Measurements from ENCODE around the gene EPG5.

DNA sequence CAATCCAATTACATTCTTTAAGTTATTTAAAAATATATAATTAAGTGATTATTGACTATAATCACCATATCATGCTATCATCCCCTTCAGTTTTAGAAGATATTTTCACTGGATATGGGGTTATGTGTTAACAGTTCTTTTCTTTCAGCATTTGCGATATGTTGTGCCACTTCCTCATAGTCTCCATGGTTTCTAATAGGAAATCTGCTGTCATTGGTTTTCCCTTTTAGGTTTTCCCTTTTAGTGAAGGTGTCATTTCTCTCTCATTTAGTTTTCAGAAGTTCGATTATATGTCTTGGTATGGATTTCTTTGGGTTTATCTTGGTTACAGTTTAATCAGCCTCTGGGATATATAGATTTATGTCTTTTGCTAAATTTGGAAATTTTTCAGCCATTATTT, 34.8 kb upstream of the EPG5 start:
- TF ChIP-seq, protein P1, sequence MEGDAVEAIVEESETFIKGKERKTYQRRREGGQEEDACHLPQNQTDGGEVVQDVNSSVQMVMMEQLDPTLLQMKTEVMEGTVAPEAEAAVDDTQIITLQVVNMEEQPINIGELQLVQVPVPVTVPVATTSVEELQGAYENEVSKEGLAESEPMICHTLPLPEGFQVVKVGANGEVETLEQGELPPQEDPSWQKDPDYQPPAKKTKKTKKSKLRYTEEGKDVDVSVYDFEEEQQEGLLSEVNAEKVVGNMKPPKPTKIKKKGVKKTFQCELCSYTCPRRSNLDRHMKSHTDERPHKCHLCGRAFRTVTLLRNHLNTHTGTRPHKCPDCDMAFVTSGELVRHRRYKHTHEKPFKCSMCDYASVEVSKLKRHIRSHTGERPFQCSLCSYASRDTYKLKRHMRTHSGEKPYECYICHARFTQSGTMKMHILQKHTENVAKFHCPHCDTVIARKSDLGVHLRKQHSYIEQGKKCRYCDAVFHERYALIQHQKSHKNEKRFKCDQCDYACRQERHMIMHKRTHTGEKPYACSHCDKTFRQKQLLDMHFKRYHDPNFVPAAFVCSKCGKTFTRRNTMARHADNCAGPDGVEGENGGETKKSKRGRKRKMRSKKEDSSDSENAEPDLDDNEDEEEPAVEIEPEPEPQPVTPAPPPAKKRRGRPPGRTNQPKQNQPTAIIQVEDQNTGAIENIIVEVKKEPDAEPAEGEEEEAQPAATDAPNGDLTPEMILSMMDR (IDR thresholded peaks at IDR 0.05; ENCODE audit: insufficient read depth, low read length, poor library complexity, severe bottlenecking): no peak
- no peak for TF ChIP-seq EZH2phosphoT487 (conservative IDR thresholded peaks at IDR 0.05; ENCODE audit: low read length)
